NCI-H1694 (cell line): ENCODE measurements around the gene INPP4B.

Experiments
- DNase-seq: peaks from one replicate; lab custom pipeline; 2025; lab: John Stamatoyannopoulos, UW

The INPP4B gene

DNA sequence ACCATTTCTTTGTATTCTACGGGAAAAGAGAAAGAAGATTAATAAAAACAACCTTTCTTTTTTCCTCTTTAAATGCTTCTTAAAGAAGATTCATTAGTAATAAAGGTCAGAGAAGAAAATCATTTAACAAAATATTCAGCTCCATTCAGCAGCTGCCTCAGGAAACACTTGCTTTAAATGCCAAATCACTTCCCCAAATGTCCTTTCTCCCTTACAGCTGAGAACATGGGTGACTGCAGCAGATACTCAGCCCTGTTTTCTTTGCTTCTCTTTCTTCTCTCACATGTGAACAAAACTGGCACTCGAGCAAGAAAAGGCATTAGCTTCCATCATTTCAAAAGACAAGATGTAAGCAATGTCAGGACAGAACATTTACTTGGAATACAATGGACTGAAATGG lies 120.2 kb downstream of the INPP4B start:
- no peak for DNase-seq

DNA sequence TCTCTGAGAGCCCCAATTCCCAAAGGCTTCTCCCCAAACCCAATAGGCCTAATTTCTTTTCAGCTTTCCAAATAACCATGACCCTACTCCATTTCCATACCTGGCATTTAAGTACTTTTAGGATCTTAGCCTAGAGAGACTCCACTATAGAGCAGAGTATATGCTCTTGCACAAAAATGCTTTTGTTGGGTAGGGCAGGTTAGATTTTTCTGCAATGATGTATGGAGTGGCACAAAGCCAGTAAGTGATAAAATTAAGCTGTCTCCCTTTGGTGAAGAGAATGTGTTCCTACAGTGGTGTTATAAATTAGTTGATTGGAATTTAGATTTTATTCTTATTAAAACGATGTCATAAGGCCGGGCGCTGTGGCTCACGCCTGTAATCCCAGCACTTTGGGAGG lies 124.9 kb downstream of the INPP4B start:
- DNase-seq: no peak

- DNase-seq: no peak
These were observed 126.1 kb downstream of the INPP4B start for GRCh38 chr4:142719854-142720541.

- no peak for DNase-seq
These were observed 127.1 kb downstream of the INPP4B start for GRCh38 chr4:142718981-142719380.

- no peak for DNase-seq
These were observed 130.4 kb downstream of the INPP4B start for GRCh38 chr4:142715727-142716126.

DNA sequence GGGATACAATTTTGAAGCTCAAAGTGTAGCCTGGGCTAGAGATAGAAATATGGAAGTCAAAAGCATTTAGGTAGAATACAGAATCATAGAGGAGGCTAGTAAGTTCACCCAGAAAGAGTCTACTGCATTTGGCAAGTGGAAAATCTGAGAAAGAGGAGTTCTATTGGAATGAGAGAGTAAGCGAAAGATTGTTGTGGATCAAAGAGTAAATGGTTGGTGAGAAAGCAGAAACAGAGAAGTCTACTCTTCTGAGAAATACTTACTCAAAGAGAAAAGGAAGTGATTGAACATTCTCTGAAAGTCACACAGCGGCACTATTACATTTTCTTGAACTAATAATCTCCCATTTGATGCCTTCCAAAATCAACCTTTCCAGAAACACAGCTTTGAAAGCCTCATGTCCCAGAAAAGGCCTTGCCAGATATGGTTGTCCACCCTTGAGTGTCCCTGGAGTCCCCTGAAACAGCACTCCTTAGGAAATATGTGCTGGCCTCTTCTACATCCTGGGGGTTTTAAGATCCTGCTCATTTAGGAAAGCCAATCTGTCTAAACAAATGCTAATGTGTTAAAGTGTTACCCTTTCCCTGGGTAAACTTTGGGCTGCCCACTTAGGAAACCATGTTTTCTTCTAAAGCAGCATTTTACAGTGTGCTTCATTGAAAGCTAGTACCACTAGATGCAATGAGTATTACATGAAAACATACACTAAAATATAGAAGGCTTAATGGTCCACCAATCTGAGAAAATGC lies 132.6 kb downstream of the INPP4B start:
- DNase-seq: no peak

DNA sequence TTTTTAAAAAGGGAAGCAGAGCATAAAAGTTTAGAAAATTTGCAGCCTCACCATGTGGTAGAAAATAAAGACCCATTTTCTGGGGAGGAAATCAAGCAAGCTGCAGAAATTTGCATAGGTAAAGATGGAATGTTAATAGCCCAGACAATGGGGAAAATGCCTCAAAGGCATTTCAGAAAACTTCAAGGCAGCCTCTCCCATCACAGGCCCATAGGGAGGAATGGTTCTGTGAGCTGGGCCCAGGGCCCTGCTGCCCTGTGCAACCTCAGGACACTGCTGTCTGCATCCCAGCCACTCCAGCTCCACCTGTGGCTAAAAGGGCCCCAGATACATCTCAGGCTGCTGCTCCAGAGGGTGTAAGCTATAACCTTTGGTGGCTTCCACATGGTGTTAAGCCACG lies 137.9 kb downstream of the INPP4B start:
- no peak for DNase-seq

GRCh38 chr4:142707401-142707800 lies 138.7 kb downstream of the INPP4B start:
- no peak for DNase-seq

DNA sequence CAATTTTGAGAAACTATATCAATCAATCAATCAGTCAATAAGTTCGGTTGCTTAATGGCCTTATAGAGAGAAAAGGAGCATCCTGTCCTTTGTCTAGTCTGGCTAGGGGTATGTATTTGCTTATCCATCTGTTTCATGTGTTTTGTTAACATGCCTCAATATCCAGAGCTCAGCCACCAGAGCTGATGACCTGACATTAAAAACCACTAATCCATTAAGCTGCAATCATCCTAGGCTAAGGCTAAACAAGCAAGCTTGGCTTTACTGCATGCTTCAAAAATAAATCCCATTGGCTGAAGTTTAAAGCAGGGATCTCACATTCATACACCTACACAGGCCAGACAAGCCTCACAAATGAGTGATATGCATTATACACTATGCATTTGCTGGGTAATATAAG lies 139.7 kb downstream of the INPP4B start:
- DNase-seq: no peak

DNA sequence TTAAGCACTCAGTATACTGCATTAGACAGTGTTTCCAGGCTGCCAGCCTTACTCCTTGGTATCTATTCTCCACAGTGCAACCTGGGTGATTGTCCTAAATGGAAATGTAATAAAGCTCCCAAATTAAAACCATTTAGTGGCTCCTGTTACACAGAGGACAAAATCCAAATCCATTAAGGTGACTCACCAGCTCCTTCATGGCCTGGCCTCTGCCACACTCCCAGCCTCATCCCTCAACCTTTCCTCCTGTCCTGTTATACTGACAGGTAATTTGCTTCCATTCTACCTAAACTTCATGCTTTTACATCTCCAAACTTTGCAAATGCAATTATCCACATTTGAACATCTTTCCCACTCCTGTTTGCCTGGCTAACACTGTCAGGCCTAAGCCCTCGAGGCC lies 140.3 kb downstream of the INPP4B start:
- no peak for DNase-seq

DNA sequence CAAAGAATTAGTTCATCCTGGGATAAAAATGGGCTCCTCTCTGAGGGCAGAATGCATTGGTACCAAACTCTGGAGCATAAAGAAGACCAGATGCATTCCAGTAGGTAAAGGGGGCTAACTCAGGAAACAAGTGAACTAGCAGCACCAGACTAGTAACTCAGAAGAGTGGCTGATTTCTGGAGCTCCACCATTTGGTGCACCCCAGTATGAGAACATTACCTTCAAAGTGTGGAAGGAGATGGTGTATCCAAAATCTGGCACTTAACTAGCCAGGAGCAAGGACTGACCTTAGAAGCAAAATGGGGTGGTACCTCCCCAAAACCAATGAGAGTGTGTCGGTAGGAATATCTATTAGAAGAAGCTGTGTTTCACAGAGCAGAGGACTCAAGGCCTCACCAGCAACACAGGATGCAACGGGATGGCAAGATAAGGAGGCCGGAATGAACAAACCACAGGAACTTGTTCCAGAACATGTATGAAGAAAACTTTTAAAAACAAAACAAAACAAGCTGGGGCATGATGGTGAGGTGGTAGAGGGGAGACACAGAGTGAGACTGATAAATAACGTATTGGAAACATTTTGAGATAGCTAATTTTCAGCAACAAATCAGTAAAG lies 142.3 kb downstream of the INPP4B start:
- DNase-seq: no peak

- no peak for DNase-seq
These were observed 145.1 kb downstream of the INPP4B start for GRCh38 chr4:142701017-142701416.

DNA sequence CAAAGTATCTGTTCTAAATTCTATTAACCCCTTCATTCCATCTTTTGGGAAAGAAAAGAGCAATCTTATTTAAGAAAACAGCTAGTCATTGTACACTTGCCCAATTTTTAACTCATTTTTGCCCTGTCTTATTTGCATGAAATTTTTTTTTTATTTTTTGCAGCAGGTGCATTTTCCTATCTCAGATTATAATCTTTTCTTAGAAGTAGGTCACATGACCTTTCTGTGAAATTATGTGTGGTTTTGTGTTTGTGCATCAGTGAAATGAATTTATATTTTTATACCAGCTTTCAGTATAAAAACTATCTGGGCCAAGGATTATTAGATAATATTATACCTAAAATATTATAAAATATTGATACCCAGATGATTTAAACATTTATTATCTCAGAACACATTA lies 145.6 kb downstream of the INPP4B start:
- no peak for DNase-seq

GRCh38 chr4:142698552-142698951 lies 147.5 kb downstream of the INPP4B start:
- DNase-seq: no peak

- no peak for DNase-seq
These were observed 148.2 kb downstream of the INPP4B start for GRCh38 chr4:142697928-142698327.

- no peak for DNase-seq
These were observed 148.8 kb downstream of the INPP4B start for GRCh38 chr4:142697320-142697719.

DNA sequence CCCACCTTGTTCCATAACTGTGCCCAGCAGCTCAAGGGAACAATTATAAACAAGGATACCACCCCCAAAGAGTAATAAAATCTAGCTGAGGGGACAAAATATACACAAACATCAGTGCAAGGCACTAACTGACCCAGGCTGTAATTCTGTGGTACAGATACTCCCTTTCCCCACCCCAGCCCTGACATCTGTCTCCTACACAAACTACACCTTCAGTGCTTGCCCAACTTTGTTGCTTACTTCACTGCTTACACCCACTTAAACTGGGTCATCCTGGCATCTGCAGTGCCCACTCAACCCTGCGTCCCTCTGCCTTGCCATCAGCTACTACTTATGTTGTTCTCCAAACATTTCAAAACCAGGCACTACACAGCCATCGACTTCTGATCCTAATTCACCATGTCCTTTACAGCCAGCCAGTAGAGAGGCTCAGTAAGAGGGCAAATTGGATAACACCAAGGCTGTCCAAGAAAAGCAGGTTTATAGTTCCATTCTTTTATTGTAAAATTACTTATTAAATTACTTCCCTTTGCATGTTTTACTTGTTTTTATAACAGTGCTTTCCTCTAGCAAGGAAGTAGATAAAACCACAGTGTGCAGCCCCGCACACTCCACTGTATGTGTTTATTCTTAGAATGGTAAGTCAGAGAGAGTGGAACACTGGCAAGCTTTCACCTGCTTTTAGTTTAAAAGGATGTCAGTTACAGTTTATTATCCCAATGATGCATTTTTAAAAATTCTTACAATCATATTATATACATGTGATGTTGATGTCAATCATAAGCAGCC lies 149.6 kb downstream of the INPP4B start:
- no peak for DNase-seq

DNA sequence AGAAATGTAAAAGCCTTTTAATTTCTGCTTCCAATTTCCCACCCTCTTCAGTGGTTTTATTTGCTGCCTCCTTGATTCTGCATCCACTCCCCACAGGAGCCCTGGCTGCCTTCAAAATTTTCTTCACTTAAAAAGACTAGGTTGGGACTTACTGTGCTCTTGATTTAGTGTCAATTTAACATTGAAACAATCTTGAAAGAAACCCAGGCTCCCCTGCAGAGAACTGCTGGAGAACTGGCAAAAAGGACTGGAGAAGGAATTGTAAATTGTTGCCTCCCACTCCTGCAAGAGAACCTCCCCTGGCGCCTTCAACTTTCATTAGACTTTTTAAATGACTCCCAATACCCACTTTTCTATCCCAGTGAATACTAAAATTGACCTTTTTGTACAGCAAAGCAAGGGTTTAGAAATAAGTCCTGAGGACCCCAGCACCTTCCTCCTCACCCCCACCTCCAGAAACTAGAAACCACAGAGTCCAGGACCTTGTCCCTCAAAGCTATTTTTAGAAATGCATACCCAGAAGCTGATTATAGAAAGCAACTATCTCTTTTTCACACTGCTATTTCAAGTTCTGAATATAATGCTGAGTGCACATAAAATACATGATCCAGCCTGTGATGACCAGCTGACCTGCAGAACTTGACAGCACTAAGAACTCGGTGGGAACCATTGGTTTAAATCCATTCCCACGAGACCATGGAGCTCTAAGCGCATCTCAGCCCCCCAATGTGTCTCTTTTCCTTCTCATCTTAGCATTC lies 155.5 kb downstream of the INPP4B start:
- DNase-seq: no peak

- no peak for DNase-seq
These were observed 158.4 kb downstream of the INPP4B start for GRCh38 chr4:142687547-142688275.

GRCh38 chr4:142686081-142686480 lies 160.0 kb downstream of the INPP4B start:
- no peak for DNase-seq

DNA sequence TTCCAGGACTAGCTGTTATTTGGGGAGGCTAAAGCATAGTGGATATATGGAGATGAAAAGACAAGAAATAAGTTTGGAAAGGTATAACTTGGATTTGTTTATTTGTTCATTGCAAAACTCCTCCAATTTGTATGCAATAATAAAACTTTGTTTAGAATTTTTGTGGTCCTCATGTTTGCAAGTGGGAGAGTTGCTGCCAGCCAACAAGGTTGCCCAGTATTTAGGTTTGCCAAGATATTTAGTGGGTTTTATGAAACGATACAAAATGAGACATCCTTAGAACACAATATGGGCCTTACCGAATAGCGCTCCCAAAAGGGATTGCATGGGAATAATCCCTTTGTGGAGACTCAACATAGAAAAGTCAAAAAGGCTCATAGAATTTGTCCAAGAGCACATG lies 162.1 kb downstream of the INPP4B start:
- no peak for DNase-seq
